GM21360 (cell line): Measurements from ENCODE around the gene TNS4.

ENCODE experiments used
- ATAC-seq: cut with Tn5 transposase; IDR thresholded peaks from one replicate; pipeline ENCODE4 v1.9.1; 2021; ENCODE audit warnings: mild to moderate bottlenecking, moderate library complexity; ENCODE audit not compliant: unreplicated experiment

Gene TNS4

GRCh38 chr17:40536295-40537171 is 35.1 kb upstream of the TNS4 start:
- no peak for ATAC-seq

- ATAC-seq = no peak
Observed at GRCh38 chr17:40535924-40536294, 34.5 kb upstream of the TNS4 start.

GRCh38 chr17:40535438-40535837 is 34.0 kb upstream of the TNS4 start:
- no peak for ATAC-seq

GRCh38 chr17:40534371-40535189 is 33.2 kb upstream of the TNS4 start:
- ATAC-seq = no peak

- ATAC-seq = no peak
Observed at GRCh38 chr17:40533896-40534295, 32.5 kb upstream of the TNS4 start.

GRCh38 chr17:40532520-40533253 is 31.3 kb upstream of the TNS4 start:
- no peak for ATAC-seq

- ATAC-seq = no peak
Observed at GRCh38 chr17:40531051-40531991, 29.9 kb upstream of the TNS4 start.

- no peak for ATAC-seq
Observed at GRCh38 chr17:40530531-40530994, 29.1 kb upstream of the TNS4 start.

- no peak for ATAC-seq
Observed at GRCh38 chr17:40529991-40530390, 28.6 kb upstream of the TNS4 start.

GRCh38 chr17:40528692-40529417 is 27.4 kb upstream of the TNS4 start:
- no peak for ATAC-seq

GRCh38 chr17:40526668-40527067 is 25.2 kb upstream of the TNS4 start:
- no peak for ATAC-seq

GRCh38 chr17:40525294-40525693 is 23.9 kb upstream of the TNS4 start:
- no peak for ATAC-seq

- no peak for ATAC-seq
Observed at GRCh38 chr17:40524243-40524965, 23.0 kb upstream of the TNS4 start.

GRCh38 chr17:40522961-40523310 is 21.5 kb upstream of the TNS4 start:
- no peak for ATAC-seq

- no peak for ATAC-seq
Observed at GRCh38 chr17:40522250-40522960, 21.0 kb upstream of the TNS4 start.

- ATAC-seq = no peak
Observed at GRCh38 chr17:40520991-40521453, 19.6 kb upstream of the TNS4 start.

GRCh38 chr17:40519089-40519775 is 17.8 kb upstream of the TNS4 start:
- no peak for ATAC-seq
